Measurements from ENCODE around the gene CPA1. TPM values are rescaled to one million over a fixed set of nuclear protein-coding genes. Genes with fewer than 3 reads are reported as not detected.
A peak's percentile ranks its signal among the peaks of the same experiment; 100 is the strongest.

Gene CPA1
- total RNA-seq, 1 experiment from 2014 or later, result not detected

DNA sequence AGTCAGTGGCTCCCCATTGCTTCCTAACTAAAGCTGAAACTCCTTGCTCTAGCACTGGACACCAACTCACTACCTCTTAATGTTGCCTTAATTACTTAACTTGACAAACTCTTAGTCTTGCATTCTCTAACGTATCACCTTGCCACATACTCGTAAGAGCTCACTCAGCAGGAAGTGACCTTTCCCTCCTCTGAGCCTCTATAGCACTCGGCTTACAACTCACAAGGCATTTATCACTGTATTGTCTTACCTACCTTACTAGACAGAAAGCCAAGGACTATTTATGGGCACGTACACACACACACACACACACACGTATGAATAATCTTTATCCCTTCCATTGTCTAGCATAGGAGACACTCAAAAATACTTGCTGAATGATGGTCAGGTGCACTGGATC is 39.4 kb downstream of the CPA1 start:
- Histone ChIP-seq H3K23me2 (ENCODE audit: insufficient read length, low read depth, low read length, poor library complexity, severe bottlenecking) (no peaks in the 10 kb centered on the region), H3K56ac (ENCODE audit: insufficient read length, low read depth, low read length) (no peak overlapping the region), H3K14ac (ENCODE audit: insufficient read depth, low read length) (no peak overlapping the region), H4K5ac (ENCODE audit: insufficient read length, low read depth, low read length) (no peak overlapping the region), H2AFZ (ENCODE audit: low read length) (no peak overlapping the region), H2AK5ac (ENCODE audit: insufficient read length, low read length) (no peak overlapping the region), H2BK20ac (ENCODE audit: low read depth, low read length, poor library complexity, severe bottlenecking) (no peak overlapping the region), H3K23ac (ENCODE audit: insufficient read length, low read depth, low read length) (no peak overlapping the region), H3T11ph (ENCODE audit: low read length) (no peak overlapping the region), H2BK15ac (ENCODE audit: low read depth, low read length) (no peak overlapping the region), H3K27me3 (ENCODE audit: insufficient read depth, low read length) (no peaks in the 10 kb centered on the region), H4K8ac (replicated peaks; ENCODE audit: insufficient read length, low read depth, low read length) (no peak overlapping the region), H2BK120ac (ENCODE audit: low read depth, low read length, poor library complexity, severe bottlenecking) (no peak overlapping the region), H4K91ac (ENCODE audit: insufficient read length, low read depth, low read length) (no peak overlapping the region), H3K79me2 (ENCODE audit: insufficient read depth, low read length) (no peaks in the 10 kb centered on the region), H3K9ac (ENCODE audit: extremely low read depth, insufficient read length, low read length) (no peak overlapping the region), H3K4ac (ENCODE audit: low read depth, low read length) (no peak overlapping the region), H3K79me1 (ENCODE audit: insufficient read depth, low read depth, low read length, poor library complexity, severe bottlenecking) (no peaks in the 10 kb centered on the region), H3K4me2 (ENCODE audit: insufficient read depth, insufficient read length, low read length) (no peak overlapping the region), H3K18ac (ENCODE audit: insufficient read length, low read depth, low read length) (no peak overlapping the region), H3K4me1 (ENCODE audit: insufficient read depth, low read length) (no peaks in the 10 kb centered on the region), H3K27ac (ENCODE audit: insufficient read length, low read depth, low read length) (no peak overlapping the region), H3K9me3 (ENCODE audit: control insufficient read depth, low read depth, low read length) (no peaks in the 10 kb centered on the region), H2BK12ac (ENCODE audit: insufficient read length, low read depth, low read length) (no peak overlapping the region), H2BK5ac (ENCODE audit: insufficient read length, low read length) (no peak overlapping the region), H4K20me1 (ENCODE audit: control insufficient read depth, insufficient read depth, insufficient read length) (no peaks in the 10 kb centered on the region)
- H3K27ac Mint-ChIP-seq, result peak overlapping the region in 1 of 3 experiments; percentile 61; a peak in 1 of 7 replicates
- peaks cover 20 to 38% of the 10 kb centered on the region in 2 experiments for H3K4me1 Mint-ChIP-seq
- no peaks in the 10 kb centered on the region for H3K9me3 Mint-ChIP-seq
- TF ChIP-seq, protein P1, sequence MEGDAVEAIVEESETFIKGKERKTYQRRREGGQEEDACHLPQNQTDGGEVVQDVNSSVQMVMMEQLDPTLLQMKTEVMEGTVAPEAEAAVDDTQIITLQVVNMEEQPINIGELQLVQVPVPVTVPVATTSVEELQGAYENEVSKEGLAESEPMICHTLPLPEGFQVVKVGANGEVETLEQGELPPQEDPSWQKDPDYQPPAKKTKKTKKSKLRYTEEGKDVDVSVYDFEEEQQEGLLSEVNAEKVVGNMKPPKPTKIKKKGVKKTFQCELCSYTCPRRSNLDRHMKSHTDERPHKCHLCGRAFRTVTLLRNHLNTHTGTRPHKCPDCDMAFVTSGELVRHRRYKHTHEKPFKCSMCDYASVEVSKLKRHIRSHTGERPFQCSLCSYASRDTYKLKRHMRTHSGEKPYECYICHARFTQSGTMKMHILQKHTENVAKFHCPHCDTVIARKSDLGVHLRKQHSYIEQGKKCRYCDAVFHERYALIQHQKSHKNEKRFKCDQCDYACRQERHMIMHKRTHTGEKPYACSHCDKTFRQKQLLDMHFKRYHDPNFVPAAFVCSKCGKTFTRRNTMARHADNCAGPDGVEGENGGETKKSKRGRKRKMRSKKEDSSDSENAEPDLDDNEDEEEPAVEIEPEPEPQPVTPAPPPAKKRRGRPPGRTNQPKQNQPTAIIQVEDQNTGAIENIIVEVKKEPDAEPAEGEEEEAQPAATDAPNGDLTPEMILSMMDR (conservative IDR thresholded peaks at IDR 0.05), result no peak
- H3K36me3 Mint-ChIP-seq (ENCODE audit: insufficient read depth in 1 of 3, low read depth in 3 of 3), result no peaks in the 10 kb centered on the region
- no peak overlapping the region for H3K4me3 Mint-ChIP-seq
- DNase-seq, result no peak
- no CpG with 5 or more reads among the region's 5 CpGs for WGBS (ENCODE audit: extremely low coverage, insufficient read length, low lambda C conversion rate)
- H3K27me3 Mint-ChIP-seq (ENCODE audit: low read depth), result no peaks in the 10 kb centered on the region
